Measurements from ENCODE around the gene STXBP5L. TPM values are rescaled to one million over a fixed set of nuclear protein-coding genes. Genes with fewer than 3 reads are reported as not detected.
A peak's percentile ranks its signal among the peaks of the same experiment; 100 is the strongest.
"Not testable (repeated sequence)": the region's sequence is repeated elsewhere in the genome, so short reads cannot be mapped to it uniquely, and the experiment has no call there.

Gene STXBP5L
- total and polyA plus RNA-seq, 12 donors: not detected

GRCh38 chr3:121072133-121072532 lies 164.1 kb downstream of the STXBP5L start:
- H3K4me3 ChIP-seq: no peak overlapping the region
- peaks cover 0 to 13% (median 0%) of the 10 kb centered on the region in 9 donors for H3K4me1 ChIP-seq
- no peak for TF ChIP-seq CTCF (IDR thresholded peaks at IDR 0.05)
- H3K9me3 ChIP-seq: peaks cover 0 to 3% (median 0%) of the 10 kb centered on the region in 11 donors
- 30 to 31% methylated on average over 6 of the region's 6 CpGs for WGBS, 2 donors
- no peaks in the 10 kb centered on the region for H3K36me3 ChIP-seq
- H3K27me3 ChIP-seq: no peaks in the 10 kb centered on the region
- DNase-seq: peak; percentile 15 to 36
- ATAC-seq: peak in 2 of 8 donors; percentile 19 to 20
- H3K27ac ChIP-seq: no peak overlapping the region
- intact Hi-C loops (cut with DNase I): no loop called here

DNA sequence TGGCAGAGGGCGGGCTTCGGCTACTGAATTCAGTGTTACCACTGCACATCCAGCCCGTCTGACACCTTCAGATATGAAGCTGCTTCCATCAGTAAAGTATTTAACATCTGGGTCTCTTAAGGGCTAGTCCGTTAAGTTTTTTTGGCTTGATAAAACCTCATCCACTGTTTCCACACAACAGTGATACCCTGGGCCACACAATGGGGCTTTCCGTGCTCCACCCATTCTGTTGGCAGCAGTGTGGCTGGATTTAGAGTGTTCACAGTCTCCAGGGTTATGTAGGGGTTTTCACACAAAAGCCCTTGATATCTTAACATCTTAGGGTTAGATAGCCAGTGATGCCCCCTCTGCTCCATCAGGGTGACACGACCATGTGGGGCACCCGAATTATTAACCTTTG lies 165.0 kb downstream of the STXBP5L start:
- no peak overlapping the region for H3K4me3 ChIP-seq
- no peaks in the 10 kb centered on the region for H3K36me3 ChIP-seq
- H3K9me3 ChIP-seq: peaks cover 0 to 5% (median 0%) of the 10 kb centered on the region in 11 donors
- intact Hi-C loops (cut with DNase I): no loop called here
- no peak for ATAC-seq
- 69 to 72% methylated on average over 7 of the region's 7 CpGs for WGBS, 2 donors
- no peaks in the 10 kb centered on the region for H3K27me3 ChIP-seq
- no peak overlapping the region for H3K27ac ChIP-seq
- H3K4me1 ChIP-seq: peaks cover 0 to 13% (median 0%) of the 10 kb centered on the region in 9 donors
- TF ChIP-seq CTCF (IDR thresholded peaks at IDR 0.05): no peak
- DNase-seq: no peak

- ATAC-seq (no peak), DNase-seq (no peak)
- peaks cover 0 to 13% (median 0%) of the 10 kb centered on the region in 9 donors for H3K4me1 ChIP-seq
- TF ChIP-seq CTCF (IDR thresholded peaks at IDR 0.05): no peak
- peaks cover 0 to 11% (median under 1%) of the 10 kb centered on the region in 11 donors for H3K9me3 ChIP-seq
- WGBS, 2 donors: 83 to 89% methylated on average over 3 of the region's 3 CpGs
- H3K4me3 ChIP-seq: no peak overlapping the region
- no peaks in the 10 kb centered on the region for H3K27me3 ChIP-seq
- no peaks in the 10 kb centered on the region for H3K36me3 ChIP-seq
- intact Hi-C loops (cut with DNase I): no loop called here
- no peak overlapping the region for H3K27ac ChIP-seq
These were observed 167.2 kb downstream of the STXBP5L start for GRCh38 chr3:121075191-121075590.

DNA sequence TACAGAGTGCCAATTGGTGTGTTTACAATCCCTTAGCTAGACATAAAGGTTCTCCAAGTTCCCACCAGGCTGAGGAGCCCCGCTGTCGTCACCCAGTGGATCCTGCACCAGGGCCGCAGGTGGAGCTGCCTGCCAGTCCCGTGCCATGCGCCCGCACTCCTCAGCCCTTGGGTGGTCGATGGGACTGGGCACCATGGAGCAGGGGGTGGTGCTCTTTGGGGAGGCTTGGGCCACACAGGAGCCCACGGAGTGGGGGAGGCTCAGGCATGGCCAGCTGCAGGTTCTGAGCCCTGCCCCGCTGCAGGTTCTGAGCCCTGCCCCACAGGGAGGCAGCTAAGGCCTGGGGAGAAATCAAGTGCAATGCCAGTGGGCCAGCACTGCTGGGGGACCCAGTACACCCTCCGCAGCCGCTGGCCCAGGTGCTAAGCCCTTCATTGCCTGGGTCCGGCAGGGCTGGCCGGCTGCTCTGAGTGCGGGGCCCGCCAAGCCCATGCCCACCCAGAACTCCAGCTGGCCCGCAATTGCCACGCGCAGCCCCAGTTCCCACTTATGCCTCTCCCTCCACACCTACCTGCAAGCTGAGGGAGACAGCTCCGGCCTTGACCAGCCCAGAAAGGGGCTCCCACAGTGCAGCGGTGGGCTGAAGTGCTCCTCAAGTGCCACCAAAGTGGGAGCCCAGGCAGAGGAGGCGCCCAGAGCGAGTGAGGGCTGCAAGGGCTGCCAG lies 170.5 kb downstream of the STXBP5L start:
- intact Hi-C loops (cut with DNase I); H3K4me3 ChIP-seq; H3K4me1 ChIP-seq; H3K27me3 ChIP-seq; ATAC-seq; H3K36me3 ChIP-seq; H3K27ac ChIP-seq; DNase-seq: not testable (repeated sequence)
- WGBS, 2 donors: 91% methylated on average over 22 of the region's 22 CpGs
- H3K9me3 ChIP-seq: peaks cover 0 to 35% (median 16%) of the 10 kb centered on the region in 11 donors

- Histone ChIP-seq H3K4me3 (no peak overlapping the region), H3K27ac (no peak overlapping the region), H3K4me1 (no peaks in the 10 kb centered on the region), H3K27me3 (peaks cover 0 to 6% (median 0%) of the 10 kb centered on the region in 7 donors), H3K36me3 (no peaks in the 10 kb centered on the region), H3K9me3 (peaks cover 0 to 12% (median 0%) of the 10 kb centered on the region in 11 donors)
- 53 to 56% methylated on average over 4 of the region's 4 CpGs for WGBS, 2 donors
- DNase-seq: no peak
- no peak for TF ChIP-seq CTCF (IDR thresholded peaks at IDR 0.05)
- ATAC-seq: no peak
- intact Hi-C loops (cut with DNase I): no loop called here
These were observed 188.9 kb downstream of the STXBP5L start for GRCh38 chr3:121096953-121097352.

DNA sequence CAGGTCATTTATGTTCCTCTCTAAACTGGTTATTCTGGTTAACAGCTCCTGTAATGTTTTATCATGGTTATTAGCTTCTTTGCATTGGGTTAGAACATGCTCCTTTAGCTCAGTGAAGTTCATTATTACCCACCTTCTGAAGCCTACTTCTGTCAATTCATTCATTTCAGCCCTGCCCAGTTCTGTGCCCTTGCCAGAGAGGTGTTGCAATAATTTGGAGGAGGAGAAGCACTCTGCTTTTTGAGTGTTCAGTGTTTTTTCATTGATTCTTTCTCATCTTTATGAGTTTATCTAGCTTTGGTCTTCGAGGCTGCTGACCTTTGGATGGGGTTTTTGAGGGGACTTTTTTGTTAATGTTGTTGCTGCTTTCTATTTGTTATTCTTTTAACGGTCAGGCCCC lies 203.1 kb downstream of the STXBP5L start:
- H3K9me3 ChIP-seq; H3K27ac ChIP-seq; H3K27me3 ChIP-seq; H3K36me3 ChIP-seq; intact Hi-C loops (cut with DNase I); ATAC-seq; DNase-seq; H3K4me3 ChIP-seq; H3K4me1 ChIP-seq: not testable (repeated sequence)
- WGBS, 2 donors: 68 to 74% methylated on average over 2 of the region's 2 CpGs
